COR-L47 (cell line): ENCODE data around the gene EXOSC10.
"Not testable (repeated sequence)": the region's sequence is repeated elsewhere in the genome, so short reads cannot be mapped to it uniquely, and the experiment has no call there.

ENCODE experiments used
- DNase-seq: peaks from one replicate; lab custom pipeline; 2025; lab: John Stamatoyannopoulos, UW

The EXOSC10 gene

GRCh38 chr1:11044086-11044848 lies 55.4 kb downstream of the EXOSC10 start:
- no peak for DNase-seq

- no peak for DNase-seq
Measured at GRCh38 chr1:11042995-11043874, 56.4 kb downstream of the EXOSC10 start.

- DNase-seq: no peak
Measured at GRCh38 chr1:11042065-11042464, 57.6 kb downstream of the EXOSC10 start.

GRCh38 chr1:11041048-11041447 lies 58.6 kb downstream of the EXOSC10 start:
- DNase-seq: no peak

- not testable (repeated sequence) for DNase-seq
Measured at GRCh38 chr1:11040105-11040429, 59.6 kb downstream of the EXOSC10 start.

- no peak for DNase-seq
Measured at GRCh38 chr1:11039351-11040104, 60.1 kb downstream of the EXOSC10 start.

- DNase-seq: peak; percentile 74
Measured at GRCh38 chr1:11037740-11038182, 61.9 kb downstream of the EXOSC10 start.

- DNase-seq: not testable (repeated sequence)
Measured at GRCh38 chr1:11037019-11037739, 62.5 kb downstream of the EXOSC10 start.

- no peak for DNase-seq
Measured at GRCh38 chr1:11031624-11032262, 67.9 kb downstream of the EXOSC10 start.

GRCh38 chr1:11030865-11031264 lies 68.8 kb downstream of the EXOSC10 start:
- no peak for DNase-seq

GRCh38 chr1:11028018-11028417 lies 71.7 kb downstream of the EXOSC10 start:
- DNase-seq: no peak

GRCh38 chr1:11027316-11027715 lies 72.4 kb downstream of the EXOSC10 start:
- no peak for DNase-seq

- DNase-seq: no peak
Measured at GRCh38 chr1:11026903-11027302, 72.8 kb downstream of the EXOSC10 start.

GRCh38 chr1:11026052-11026451 lies 73.6 kb downstream of the EXOSC10 start:
- no peak for DNase-seq

GRCh38 chr1:11025618-11026017 lies 74.1 kb downstream of the EXOSC10 start:
- DNase-seq: no peak

GRCh38 chr1:11024874-11025203 lies 74.8 kb downstream of the EXOSC10 start:
- no peak for DNase-seq

GRCh38 chr1:11024154-11024873 lies 75.4 kb downstream of the EXOSC10 start:
- no peak for DNase-seq

- no peak for DNase-seq
Measured at GRCh38 chr1:11023201-11023600, 76.5 kb downstream of the EXOSC10 start.

GRCh38 chr1:11019971-11020370 lies 79.7 kb downstream of the EXOSC10 start:
- no peak for DNase-seq

- DNase-seq: not testable (repeated sequence)
Measured at GRCh38 chr1:11019358-11019757, 80.3 kb downstream of the EXOSC10 start.
